GM21529 (cell line): ENCODE data around the gene PDE4B.
"Not testable (repeated sequence)": the region's sequence is repeated elsewhere in the genome, so short reads cannot be mapped to it uniquely, and the experiment has no call there.

Experiments
- ATAC-seq: cut with Tn5 transposase; IDR thresholded peaks from one replicate; pipeline ENCODE4 v1.9.1; 2021; ENCODE audit not compliant: unreplicated experiment

Gene PDE4B

GRCh38 chr1:66300280-66300971 lies 507.7 kb downstream of the PDE4B start:
- no peak for ATAC-seq

- ATAC-seq = peak; percentile 82
Measured at GRCh38 chr1:66300972-66301451, 508.3 kb downstream of the PDE4B start.

GRCh38 chr1:66302184-66302742 lies 509.6 kb downstream of the PDE4B start:
- ATAC-seq = no peak

GRCh38 chr1:66302815-66303214 lies 510.1 kb downstream of the PDE4B start:
- no peak for ATAC-seq

- ATAC-seq = no peak
Measured at GRCh38 chr1:66303646-66304045, 511.0 kb downstream of the PDE4B start.

GRCh38 chr1:66304128-66304527 lies 511.4 kb downstream of the PDE4B start:
- no peak for ATAC-seq

GRCh38 chr1:66305927-66306326 lies 513.2 kb downstream of the PDE4B start:
- no peak for ATAC-seq

- no peak for ATAC-seq
Measured at GRCh38 chr1:66309006-66309741, 516.5 kb downstream of the PDE4B start.

GRCh38 chr1:66311092-66311491 lies 518.4 kb downstream of the PDE4B start:
- ATAC-seq = no peak

- no peak for ATAC-seq
Measured at GRCh38 chr1:66311628-66312027, 518.9 kb downstream of the PDE4B start.

GRCh38 chr1:66312271-66312990 lies 519.7 kb downstream of the PDE4B start:
- ATAC-seq = no peak

- no peak for ATAC-seq
Measured at GRCh38 chr1:66313429-66313828, 520.7 kb downstream of the PDE4B start.

GRCh38 chr1:66315671-66316070 lies 523.0 kb downstream of the PDE4B start:
- ATAC-seq = no peak

GRCh38 chr1:66316464-66317247 lies 524.0 kb downstream of the PDE4B start:
- ATAC-seq = peak; percentile 57

GRCh38 chr1:66317248-66317515 lies 524.5 kb downstream of the PDE4B start:
- no peak for ATAC-seq

- ATAC-seq = no peak
Measured at GRCh38 chr1:66320231-66320630, 527.5 kb downstream of the PDE4B start.

- ATAC-seq = not testable (repeated sequence)
Measured at GRCh38 chr1:66322462-66322861, 529.8 kb downstream of the PDE4B start.

- ATAC-seq = no peak
Measured at GRCh38 chr1:66323958-66324625, 531.4 kb downstream of the PDE4B start.

- no peak for ATAC-seq
Measured at GRCh38 chr1:66325594-66326380, 533.1 kb downstream of the PDE4B start.

GRCh38 chr1:66326867-66327266 lies 534.2 kb downstream of the PDE4B start:
- ATAC-seq = no peak
